Hepatocyte (in vitro differentiated cells): ENCODE measurements around the gene BMP15.

Experiments used
- CTCF ChIP-seq: fragments of 200-600 bp; sonication (generic); IDR thresholded peaks from 2 replicates; pipeline ENCODE4 v1.5.1; 2016; ENCODE audit warnings: antibody characterized with exemption, mild to moderate bottlenecking; ENCODE audit not compliant: poor library complexity
- EZH2 ChIP-seq: fragments of 200-600 bp; sonication (generic); IDR thresholded peaks from 2 replicates; pipeline ENCODE4 v1.6.1; 2016; ENCODE audit warnings: antibody characterized with exemption, mild to moderate bottlenecking, borderline replicate concordance

GRCh38 chrX:50889582-50889981 is 21.0 kb upstream of the BMP15 start:
- no peak for TF ChIP-seq CTCF
- TF ChIP-seq EZH2 = no peak
